Activated T-cell treated with anti-CD3 and anti-CD28 coated beads, Interleukin-2, amount 50 U/mL, for 48 hours (primary cell): ENCODE data around the gene EML2.
"Not testable (repeated sequence)": the region's sequence is repeated elsewhere in the genome, so short reads cannot be mapped to it uniquely, and the experiment has no call there.

Experiments
- DNase-seq, 2 experiments: peaks; one replicate each; pipeline ENCODE4 v3.0.0-alpha.2; 2020

EML2 gene, protein sequence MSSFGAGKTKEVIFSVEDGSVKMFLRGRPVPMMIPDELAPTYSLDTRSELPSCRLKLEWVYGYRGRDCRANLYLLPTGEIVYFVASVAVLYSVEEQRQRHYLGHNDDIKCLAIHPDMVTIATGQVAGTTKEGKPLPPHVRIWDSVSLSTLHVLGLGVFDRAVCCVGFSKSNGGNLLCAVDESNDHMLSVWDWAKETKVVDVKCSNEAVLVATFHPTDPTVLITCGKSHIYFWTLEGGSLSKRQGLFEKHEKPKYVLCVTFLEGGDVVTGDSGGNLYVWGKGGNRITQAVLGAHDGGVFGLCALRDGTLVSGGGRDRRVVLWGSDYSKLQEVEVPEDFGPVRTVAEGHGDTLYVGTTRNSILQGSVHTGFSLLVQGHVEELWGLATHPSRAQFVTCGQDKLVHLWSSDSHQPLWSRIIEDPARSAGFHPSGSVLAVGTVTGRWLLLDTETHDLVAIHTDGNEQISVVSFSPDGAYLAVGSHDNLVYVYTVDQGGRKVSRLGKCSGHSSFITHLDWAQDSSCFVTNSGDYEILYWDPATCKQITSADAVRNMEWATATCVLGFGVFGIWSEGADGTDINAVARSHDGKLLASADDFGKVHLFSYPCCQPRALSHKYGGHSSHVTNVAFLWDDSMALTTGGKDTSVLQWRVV

DNA sequence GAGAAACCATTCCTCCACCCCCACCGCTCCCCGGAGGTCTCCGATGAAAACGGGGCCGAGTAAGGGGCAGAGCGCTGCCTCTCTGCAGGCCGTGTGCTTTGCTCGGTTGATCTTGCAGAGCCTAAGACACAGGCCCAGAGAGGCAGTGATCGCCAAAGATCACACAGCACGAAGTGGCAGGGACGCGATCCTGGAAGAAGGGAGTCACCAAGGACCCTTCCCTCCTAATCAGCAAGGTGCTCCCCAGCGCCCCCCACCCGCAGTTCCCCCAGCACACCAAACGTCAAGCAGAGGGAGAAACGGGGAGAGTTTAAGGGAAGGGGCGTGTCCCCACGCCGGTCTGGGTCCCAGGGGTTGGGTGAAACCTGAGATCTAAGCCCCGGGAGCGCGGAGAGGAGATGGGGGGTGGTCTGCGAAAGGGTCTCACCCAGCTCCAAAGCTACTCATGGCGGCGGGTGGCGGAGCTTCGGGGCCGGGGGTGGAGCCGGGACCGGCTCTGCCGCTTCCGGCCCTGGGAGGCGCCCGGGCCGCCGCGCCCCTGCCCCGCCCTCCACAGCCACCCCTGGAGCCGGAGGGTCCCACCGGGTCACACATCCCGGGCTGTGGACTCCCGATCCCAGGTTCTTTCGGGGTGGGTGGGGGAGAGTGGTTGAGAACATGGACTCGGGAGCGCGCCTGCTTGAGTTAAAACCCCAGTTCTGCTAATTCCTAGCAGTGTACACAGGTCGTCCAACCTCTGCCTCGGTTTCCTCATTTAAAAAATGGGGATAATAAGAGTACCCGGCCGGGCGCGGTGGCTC lies at the start of gene EML2:
EML2 (minus strand) TSS at position 468 of the 800 bp plus-strand sequence; CDS start at position 447, 21 bp downstream.
- peak; percentile 69 to 75 for DNase-seq

DNA sequence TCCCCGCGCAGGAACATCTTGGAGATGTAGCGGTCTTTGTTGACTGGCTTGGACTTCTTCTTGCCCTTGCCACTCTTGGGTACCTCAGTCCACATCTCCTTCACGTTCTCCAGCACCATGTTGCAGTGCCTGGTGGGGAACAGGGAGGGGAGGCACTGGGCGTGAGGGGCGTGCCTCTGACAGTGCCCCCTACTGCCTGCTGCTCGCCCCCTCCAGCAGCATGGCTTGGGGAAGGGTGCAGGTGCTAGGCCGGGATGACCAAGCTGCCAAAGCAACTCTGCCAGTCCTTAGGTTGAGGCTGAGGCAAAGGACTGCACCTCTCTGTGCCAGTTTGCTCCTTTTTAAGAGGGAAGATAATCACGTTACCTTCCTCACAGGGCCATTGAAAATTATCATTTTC lies 48.4 kb upstream of the EML2 start:
- DNase-seq, result no peak

DNA sequence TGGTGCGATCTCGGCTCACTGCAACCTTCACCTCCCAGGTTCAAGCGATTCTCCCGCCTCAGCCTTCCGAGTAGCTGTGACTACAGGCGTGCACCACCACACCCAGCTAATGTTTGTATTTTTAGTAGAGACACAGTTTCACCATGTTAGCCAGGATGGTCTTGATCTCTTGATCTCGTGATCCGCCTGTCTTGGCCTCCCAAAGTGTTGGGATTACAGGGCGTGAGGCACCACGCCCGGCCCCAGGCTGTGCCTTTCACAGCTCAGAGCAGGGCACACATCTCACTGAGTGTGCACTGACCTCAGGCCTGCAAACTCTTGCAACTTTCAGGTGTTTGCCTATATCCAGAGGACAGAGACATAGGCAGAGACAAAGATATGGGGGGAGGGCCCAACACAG lies 45.8 kb upstream of the EML2 start:
- DNase-seq, result not testable (repeated sequence)

DNA sequence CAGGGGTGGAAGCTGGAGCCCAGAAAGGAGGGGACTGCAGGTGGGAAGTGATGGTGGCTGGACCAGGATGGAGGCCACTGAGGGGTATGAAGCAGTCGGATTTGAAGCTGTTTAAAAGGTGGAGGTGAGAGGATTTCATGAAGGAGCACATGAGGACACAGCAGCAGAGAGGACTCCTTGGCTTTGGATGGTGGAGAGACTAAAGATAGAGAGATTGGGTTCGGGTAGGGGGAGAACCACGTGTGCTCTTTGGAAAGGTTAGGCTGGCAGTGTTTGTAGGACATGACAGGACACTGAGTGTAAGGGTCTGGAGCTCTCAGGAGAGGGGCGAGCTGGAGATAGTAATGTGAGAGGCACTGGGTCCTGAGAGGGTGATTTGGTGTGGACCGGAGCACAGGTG lies 43.7 kb upstream of the EML2 start:
- DNase-seq, result no peak

DNA sequence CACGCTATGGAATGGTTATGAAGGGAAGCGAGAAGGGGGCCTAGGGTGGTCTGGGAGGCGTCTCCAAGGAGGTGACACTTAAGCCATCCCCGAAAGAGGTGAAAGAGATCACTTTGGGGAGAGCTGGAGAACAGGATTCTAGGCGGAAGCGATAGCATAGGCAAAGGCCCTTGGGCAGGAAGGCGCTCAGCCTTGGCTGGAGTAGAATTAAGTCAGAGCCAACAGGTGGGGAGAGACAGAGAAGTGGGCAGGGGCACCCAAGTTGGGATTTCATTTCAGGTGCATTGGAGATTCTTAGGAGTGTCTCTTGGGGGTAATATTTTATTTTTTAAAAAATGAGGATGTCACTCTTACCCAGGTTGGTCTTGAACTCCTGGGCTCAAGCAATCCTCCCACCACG lies 42.9 kb upstream of the EML2 start:
- no peak for DNase-seq

DNA sequence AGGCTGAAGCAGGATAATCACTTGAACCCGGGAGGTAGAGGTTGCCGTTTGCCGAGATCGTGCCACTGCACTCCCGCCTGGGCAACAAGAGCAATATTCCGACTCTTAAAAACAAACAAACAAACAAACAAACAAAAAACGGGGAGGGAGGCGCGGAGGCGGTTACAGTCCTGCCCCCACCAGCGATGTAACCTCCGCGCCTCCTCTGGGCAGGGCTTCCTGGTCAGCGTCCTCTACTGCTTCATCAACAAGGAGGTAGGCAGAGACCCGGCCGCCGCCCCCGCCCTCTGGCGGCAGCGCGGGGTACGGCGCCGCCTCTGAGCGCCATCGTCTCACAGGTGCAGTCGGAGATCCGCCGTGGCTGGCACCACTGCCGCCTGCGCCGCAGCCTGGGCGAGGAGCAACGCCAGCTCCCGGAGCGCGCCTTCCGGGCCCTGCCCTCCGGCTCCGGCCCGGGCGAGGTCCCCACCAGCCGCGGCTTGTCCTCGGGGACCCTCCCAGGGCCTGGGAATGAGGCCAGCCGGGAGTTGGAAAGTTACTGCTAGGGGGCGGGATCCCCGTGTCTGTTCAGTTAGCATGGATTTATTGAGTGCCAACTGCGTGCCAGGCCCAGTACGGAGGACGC lies 42.3 kb upstream of the EML2 start:
- peak; percentile 90 to 94 for DNase-seq

DNA sequence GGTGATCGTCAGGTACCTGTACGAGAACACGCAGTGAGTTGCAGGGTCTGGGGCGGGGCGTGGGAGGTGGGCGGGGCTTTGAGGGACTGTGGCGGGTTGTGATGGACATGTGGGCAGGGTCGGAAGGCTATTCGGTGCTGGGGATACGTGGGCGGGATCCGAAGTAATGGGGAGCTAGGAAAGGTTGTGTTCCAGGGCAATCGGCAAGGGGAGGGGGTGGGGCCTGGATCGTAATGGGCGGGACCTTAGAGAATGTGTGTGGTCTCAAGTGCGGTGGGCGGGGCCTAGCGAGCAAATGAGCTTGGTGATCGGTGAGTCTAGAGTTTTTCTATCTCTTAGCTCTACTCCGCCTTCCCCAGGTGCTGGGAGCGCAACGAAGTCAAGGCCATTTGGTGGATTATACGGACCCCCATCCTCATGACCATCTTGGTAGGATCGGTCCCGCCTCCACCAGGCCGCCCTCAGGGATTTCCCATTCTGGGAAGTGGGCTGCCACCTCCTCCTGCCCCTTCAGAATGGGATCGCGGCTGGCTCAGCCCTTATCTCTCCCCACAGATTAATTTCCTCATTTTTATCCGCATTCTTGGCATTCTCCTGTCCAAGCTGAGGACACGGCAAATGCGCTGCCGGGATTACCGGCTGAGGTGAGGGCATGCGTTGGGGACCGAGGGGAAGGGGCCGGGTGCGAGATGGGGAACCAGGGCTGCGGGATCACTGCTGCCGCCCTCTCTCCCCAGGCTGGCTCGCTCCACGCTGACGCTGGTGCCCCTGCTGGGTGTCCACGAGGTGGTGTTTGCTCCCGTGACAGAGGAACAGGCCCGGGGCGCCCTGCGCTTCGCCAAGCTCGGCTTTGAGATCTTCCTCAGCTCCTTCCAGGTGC lies 38.4 kb upstream of the EML2 start:
- DNase-seq, result peak; percentile 91 to 92

DNA sequence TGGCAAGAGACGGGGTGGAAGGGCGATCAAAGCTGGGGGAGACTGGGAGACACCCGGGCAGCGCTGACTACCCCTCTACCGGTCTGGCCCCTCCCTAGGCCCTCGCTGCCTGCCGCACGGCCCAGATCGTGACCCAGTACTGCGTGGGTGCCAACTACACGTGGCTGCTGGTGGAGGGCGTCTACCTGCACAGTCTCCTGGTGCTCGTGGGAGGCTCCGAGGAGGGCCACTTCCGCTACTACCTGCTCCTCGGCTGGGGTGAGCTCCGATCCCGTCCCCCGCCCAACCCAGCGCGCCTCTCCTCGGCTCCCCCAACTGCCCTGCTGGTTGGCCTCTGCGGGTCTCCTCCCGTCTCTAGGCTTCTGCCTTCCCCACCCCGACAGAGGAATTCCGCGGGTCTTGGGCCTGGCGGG lies 37.7 kb upstream of the EML2 start:
- no peak for DNase-seq

DNA sequence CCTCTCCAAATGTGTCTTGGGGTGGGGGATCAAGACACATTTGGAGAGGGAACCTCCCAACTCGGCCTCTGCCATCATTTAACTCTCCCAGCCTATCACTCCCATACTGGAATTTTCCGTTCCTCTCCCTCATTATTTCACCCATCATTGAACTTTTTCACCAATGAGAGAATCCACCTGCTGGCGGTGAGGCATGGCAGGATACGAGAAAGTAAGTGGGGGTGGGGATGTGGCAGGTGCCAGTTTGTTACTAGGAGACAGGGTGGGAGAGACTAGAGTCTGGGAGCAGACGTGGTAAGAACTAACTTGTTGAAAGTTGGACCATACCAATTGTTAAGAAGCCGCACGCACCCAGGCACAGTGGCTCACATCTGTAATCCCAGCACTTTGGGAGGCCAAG lies 35.7 kb upstream of the EML2 start:
- no peak for DNase-seq

DNA sequence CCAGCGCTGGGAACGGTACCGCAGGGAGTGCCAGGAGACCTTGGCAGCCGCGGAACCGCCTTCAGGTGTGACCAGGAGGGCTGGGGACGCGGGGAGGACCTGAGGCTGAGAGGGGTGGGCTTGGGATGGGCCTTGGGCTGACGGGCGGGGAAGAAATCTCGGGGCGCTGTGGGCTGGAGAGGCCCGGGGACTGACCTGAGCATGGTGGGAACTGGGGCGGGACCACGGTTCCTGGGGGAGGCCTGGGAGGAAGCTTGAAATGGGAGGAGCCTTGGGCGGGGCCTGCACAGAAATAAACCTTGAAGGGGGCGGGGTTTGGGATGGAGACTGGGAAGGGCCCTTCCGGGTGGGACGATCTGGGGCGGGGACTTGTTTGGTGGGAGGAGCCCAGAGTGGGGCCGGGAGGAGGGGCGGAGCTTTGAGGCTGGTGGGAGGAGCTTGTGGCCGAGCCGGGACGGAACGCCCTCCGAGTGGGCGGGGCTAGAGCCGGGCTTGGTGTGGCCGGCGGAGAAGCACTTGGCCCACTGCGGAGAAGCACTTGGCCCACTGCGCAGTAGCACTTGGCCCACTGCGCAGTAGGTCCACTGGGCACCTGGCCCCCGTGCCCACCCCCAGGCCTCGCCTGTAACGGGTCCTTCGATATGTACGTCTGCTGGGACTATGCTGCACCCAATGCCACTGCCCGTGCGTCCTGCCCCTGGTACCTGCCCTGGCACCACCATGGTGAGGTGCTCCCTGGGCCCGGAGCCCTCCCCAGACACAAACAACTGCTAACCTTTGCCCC lies 31.7 kb upstream of the EML2 start:
- DNase-seq, result peak; percentile 85 to 88

DNA sequence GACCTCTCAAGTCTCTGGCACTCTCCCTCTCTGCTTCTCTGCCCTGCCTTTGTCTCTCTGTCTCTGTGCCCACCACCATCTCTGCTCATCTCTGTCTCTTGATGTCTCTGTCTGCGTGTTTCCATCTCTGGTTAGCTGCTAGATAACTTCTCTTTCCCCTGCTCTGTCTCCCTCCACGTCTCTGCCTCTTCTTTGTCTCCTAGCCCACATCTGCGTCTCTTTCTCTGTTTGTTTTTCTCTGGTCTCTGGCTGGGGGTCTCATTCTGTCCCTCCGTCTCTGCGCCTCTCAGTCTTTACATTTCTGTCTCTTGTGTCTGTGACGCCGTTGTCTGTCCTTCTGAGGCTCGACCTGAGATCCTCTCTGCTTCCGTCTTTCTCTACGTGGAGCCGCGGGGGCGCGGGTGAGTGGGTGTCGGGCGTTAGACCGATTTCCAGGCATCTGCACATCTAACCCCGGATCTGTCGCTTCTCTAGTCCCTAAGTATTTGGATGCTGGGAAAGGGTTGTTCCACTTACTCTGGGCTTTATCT lies 29.2 kb upstream of the EML2 start:
- DNase-seq, result peak in 1 of 2 experiments; percentile 56

DNA sequence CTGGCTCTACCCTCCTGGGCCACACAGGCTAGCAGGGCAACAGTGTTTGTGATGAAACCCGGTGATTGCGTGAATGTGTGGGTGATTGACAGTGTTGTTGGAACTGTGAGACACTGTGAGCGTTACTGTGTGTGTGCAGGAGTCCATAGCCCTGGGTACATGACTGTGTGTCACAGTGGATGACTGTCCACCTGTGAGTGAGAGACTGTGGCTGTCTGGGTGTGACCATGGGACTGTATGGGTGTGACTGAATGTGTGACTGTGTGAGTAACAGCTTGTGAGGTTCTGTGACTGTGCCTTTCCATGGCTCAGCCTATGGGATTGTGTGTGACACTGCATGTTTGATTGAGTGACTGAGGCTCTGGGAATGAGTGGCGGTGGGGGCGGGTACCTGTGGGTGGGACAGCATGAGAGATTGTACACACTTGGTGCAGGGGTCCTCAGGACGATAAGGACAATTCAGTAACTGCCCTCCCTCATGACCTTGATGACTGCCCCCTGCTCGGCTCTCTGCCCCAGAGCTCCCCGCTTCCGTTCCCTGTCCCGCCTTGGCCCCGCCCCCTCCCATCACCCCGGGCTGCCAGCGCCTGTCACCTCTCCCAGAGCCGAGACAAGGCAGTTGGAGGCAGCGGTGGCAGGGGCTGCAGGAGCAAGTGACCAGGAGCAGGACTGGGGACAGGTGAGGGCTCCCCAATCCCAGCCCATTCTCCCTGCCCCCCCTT lies 28.6 kb upstream of the EML2 start, which contains the start of gene GIPR:
GIPR (plus strand) TSS at position 602 of the 722 bp plus-strand sequence. CDS start 1,300 bp downstream, outside the sequence.
- peak; percentile 81 to 85 for DNase-seq

DNA sequence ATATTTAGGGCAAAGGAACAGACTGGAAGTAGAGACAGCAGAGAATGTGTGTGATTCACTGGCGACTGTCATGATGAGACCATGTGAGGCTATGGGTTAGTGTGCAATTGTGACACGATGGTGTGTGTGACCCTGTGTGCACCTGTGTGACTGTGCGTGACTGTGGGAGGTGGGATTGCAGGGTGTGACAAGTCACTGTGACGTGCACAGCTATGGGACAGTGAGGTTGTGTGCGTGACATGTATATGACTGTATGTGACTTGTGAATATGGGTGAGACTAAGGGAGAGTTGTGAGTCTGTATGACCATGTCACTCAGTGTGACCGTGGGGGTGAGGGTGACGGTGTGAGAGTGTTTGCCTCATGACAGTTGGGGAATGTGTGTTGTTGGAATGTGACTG lies 25.4 kb upstream of the EML2 start:
- DNase-seq, result no peak

DNA sequence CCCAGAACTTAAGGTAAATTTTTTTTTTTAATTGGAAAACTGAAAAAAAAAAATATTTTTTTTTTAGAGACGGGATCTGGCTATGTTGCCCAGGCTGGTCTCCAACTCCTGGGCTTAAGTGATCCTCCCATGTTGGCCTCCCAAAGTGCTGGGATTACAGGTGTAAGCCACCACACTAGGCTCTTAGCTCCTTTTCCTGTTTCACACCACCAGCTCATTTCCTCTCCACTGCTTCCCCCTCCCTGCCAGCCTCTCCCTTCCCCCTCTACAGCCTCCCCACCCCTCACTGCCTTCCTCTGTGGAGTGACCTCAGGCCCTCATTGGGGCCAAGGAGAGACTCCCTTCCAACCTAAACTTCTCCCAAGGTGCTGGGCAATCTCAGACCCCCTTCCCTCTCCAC lies 24.6 kb upstream of the EML2 start:
- DNase-seq, result no peak

DNA sequence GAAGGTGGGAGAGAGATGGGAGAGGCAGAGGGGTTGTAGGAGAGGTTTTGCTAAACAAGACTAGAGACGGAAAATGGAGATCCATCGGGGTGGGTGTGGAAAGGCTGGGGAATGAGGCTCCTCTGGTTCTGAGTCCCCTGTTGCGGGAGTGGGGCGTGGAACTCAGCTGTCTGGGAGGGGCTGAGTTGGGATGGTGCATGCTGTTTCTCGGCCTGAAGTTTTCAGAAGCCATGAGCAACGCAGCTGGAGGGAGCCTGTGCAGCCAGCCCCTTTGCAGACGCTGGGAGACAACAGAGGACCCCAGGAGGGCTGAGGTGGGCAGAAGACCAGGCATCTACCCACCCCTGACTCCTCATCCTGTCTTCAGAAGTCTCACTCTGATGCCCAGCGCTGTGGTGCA lies 21.4 kb upstream of the EML2 start:
- DNase-seq, result no peak

DNA sequence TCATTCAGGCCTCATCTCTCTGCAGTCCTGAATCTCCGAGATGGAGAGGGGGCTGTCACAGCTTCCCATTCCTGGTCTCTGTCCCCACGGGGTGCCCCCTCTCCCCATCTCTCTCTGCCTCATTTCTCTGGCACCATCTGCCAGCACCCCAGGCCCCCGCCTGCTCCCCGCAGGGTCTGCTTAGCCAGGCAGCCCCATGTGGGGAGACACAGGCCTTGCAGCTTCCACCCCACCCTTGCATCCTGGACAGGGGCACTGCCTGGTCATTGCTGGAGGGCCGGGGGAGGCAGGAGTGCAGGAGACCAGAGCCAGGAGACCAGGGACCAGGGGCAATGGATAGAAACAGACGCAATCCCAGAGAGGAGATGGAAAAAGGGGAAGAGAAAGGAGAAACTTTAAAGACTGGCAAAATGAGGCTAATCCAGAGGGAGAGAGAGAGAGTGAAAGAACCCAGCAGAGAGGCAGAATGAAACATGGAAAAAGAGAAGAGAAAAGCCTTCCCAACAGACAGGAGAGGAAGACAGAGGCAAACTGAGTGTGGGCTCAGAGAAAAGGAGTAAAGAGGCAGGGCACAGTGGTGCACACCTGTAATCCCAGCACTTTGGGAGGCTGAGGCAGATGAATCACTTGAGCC lies 20.0 kb upstream of the EML2 start:
- DNase-seq, result no peak

DNA sequence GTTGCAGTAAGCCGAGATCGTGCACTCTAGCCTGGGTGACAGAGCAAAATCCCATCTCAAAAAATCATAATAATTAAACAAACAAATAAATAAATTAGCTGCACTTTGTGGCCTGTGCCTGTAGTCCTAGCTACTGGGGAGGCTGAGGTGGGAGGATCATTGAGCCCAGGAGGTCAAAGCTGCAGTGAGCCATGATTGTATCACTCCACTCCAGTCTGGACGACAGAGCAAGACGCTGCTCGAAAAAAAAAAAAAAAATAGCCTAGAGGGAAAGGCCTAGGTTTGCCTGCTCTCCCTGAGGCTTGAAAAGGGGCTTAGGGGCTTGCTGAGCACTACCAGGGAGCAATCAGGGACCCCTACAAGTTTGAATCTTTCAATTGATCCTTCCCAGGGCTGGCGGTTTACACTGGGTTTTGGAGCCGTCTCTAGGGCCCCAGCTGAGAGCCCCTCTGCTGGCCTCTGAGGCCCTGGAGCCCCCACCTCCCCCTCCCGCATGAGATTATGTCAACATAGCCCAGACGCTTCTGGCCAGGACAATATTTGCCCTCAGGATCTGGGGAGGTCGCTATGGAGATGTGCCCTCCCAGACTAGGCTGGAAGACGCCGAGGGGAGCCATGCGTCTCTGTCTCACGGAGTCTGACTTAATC lies 18.4 kb upstream of the EML2 start:
- no peak for DNase-seq

DNA sequence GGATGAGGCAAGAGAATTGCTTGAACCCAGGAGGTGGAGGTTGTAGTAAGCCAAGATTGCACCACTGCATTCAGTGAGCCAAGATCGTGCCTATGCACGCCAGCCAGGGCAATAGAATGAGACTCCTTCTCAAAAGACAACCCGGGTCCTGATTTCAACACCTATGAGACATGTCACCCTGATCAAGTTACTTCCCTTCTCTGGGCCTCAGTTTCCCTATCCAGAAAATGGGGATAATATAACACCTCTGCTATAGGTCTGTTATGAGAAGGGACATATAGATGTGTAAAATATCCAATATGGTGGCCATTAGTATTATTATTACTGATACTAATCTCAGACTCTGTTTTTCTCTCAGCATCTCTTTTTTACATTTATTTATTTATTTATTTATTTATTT lies 15.9 kb upstream of the EML2 start:
- DNase-seq, result no peak

DNA sequence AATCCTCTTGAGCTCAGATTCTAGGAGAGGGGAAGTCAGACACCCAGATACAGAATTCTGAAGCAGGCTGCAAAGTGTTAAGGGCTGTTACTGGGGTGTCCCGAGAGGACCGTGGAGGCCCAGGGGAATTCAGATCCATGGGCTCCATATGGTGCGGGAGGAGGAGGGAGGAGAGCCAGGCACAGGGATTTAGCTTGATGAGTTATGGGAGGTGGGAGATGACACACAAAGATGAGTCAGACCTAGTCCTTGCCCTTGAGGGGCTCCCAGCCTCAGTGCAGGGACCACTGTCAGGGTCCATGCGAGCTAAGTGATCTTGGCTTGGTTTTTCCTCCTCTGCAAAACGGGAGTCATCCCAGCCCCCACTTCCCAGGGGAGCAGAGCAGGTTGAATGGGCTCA lies 14.4 kb upstream of the EML2 start:
- DNase-seq, result no peak
